Tibial artery (tissue), 4 donors: ENCODE data around the gene STARD13.

Experiments
- DNase-seq, 2 donors: peaks; one replicate each; pipeline ENCODE4 v3.0.0-alpha.2; 2019
- H3K27ac ChIP-seq, 2 donors: fragments of 200-600 bp; sonication (generic) in 1 of 2; 1 replicate in 1 of 2; 2 replicates in 1 of 2; pipeline ENCODE4 v1.5.1; 2018 to 2019; ENCODE audit warnings: mild to moderate bottlenecking in 1 of 2
- H3K27me3 ChIP-seq, 2 donors: fragments of 200-600 bp; sonication (generic) in 1 of 2; one replicate each; pipeline versions ENCODE4 v1.5.1 to v1.6.0; 2016 to 2019
- H3K36me3 ChIP-seq, 3 donors: fragments of 200-600 bp; sonication (generic) in 2 of 3; one replicate each; pipeline ENCODE4 v1.5.1; 2016 to 2019; ENCODE audit warnings: mild to moderate bottlenecking in 2 of 3
- H3K4me1 ChIP-seq, 4 donors: fragments of 200-600 bp; sonication (generic) in 2 of 4; 1 replicate in 3 of 4; 2 replicates in 1 of 4; pipeline ENCODE4 v1.5.1; 2016 to 2019
- H3K4me3 ChIP-seq, 2 donors: fragments of 200-600 bp; sonication (generic) in 1 of 2; 1 replicate in 1 of 2; 2 replicates in 1 of 2; pipeline ENCODE4 v1.5.1; 2018 to 2019; ENCODE audit warnings: mild to moderate bottlenecking in 2 of 2
- H3K9me3 ChIP-seq, 3 donors: fragments of 200-600 bp; sonication (generic) in 1 of 3; one replicate each; pipeline ENCODE4 v1.5.1; 2016 to 2019
- intact Hi-C: fragments of 100-400 bp; cut with DNase I; formaldehyde crosslinking; loops from one replicate; pipeline ENCODE4 v1.15.0; 2023; ENCODE audit warnings: low total_unique reads
- TF ChIP-seq, protein P1 (sequence below), 2 experiments: fragments of 200-600 bp in 1 of 2; fragments of 450-650 bp in 1 of 2; IDR thresholded peaks; one replicate each; pipeline ENCODE4 v1.5.1; 2017 to 2019; ENCODE audit warnings: antibody characterized with exemption in 2 of 2, mild to moderate bottlenecking in 1 of 2, moderate library complexity in 1 of 2

STARD13 gene

DNA sequence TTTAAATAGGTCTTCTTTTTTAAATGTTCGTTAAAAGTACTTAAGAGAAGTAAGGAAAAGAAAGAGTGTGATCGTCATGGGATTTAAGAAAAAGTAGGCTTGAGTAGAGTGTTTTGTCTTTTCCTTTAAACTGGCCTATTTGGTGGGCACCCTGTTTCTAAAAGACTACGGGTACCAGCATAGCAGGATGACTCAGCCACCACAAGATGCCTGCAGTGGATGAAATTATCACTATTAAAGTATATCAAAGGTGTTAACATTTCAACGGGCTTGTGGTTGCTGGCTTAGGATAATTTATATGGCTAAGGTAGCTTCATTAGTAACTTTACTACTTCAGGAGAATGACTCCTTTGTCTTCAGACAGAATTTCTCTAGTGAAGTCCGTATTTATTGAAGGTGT, 112.6 kb downstream of the STARD13 start:
- no peaks in the 10 kb centered on the region for H3K27me3 ChIP-seq
- intact Hi-C loops: no loop called here
- H3K4me1 ChIP-seq: peaks cover 0 to 69% (median 17%) of the 10 kb centered on the region in 4 donors
- no peaks in the 10 kb centered on the region for H3K36me3 ChIP-seq
- no peaks in the 10 kb centered on the region for H3K9me3 ChIP-seq
- TF ChIP-seq, protein P1, sequence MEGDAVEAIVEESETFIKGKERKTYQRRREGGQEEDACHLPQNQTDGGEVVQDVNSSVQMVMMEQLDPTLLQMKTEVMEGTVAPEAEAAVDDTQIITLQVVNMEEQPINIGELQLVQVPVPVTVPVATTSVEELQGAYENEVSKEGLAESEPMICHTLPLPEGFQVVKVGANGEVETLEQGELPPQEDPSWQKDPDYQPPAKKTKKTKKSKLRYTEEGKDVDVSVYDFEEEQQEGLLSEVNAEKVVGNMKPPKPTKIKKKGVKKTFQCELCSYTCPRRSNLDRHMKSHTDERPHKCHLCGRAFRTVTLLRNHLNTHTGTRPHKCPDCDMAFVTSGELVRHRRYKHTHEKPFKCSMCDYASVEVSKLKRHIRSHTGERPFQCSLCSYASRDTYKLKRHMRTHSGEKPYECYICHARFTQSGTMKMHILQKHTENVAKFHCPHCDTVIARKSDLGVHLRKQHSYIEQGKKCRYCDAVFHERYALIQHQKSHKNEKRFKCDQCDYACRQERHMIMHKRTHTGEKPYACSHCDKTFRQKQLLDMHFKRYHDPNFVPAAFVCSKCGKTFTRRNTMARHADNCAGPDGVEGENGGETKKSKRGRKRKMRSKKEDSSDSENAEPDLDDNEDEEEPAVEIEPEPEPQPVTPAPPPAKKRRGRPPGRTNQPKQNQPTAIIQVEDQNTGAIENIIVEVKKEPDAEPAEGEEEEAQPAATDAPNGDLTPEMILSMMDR (IDR thresholded peaks at IDR 0.05): no peak
- no peak for DNase-seq
- no peak overlapping the region for H3K27ac ChIP-seq
- no peak overlapping the region for H3K4me3 ChIP-seq

DNA sequence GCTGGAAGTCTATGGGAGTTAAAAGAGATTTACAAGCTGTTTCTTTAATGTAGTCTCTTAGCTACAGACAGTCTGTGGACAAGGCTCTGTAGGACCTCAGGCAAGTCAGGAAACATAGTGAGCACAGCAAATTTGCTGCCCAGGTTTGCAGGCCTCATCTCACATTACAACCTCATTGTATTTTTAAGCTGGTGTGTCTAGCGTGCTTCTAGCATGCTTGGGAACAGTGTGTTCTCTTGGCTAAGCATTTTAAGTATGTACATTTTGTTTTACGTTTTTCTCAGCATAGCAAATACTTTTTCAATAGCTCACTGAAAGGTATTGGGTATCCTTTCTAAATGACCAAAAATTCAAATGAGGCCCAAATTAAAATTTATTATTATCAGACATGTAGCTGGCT, 113.2 kb downstream of the STARD13 start:
- H3K9me3 ChIP-seq: no peaks in the 10 kb centered on the region
- H3K4me1 ChIP-seq: peaks cover 0 to 73% (median 19%) of the 10 kb centered on the region in 4 donors
- no peaks in the 10 kb centered on the region for H3K27me3 ChIP-seq
- no peak for DNase-seq
- TF ChIP-seq, protein P1 (IDR thresholded peaks at IDR 0.05): no peak
- no peak overlapping the region for H3K27ac ChIP-seq
- H3K36me3 ChIP-seq: peaks cover 0 to under 1% (median 0%) of the 10 kb centered on the region in 3 donors
- no peak overlapping the region for H3K4me3 ChIP-seq
- intact Hi-C loops: no loop called here

DNA sequence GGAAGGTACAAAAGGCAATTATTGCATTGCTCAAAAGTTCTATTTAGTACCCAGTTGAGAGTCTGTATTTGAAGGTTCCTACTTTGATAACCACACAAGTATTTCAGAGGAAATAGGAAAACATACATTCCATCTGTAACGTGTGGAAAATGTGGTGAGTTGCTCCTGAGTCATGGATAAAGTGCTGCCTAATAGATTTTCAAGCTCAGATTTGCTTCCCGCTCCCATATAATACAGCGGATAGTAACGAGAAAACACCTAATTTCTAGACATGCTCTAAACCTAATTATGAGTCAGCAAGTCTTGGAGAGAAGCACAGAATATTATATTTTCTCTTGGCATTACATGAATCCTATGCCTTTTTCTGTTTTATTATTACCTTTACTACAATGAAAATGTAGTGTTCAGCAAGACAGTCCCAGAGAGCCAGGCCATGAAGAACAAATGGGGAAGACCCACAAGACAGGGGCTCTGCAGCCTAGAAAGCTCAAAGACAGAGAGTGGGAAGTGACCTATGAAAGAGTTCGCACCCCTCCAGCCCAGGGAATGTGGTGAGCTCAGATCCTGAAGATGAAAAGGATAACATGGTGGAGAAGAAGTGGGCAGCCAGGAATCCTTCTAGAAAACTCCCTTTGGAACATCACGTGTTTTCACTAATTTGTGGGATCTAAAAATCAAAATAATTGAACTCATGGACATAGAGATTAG, 116.1 kb downstream of the STARD13 start:
- Histone ChIP-seq H3K4me1 (peaks cover 0 to 48% (median 13%) of the 10 kb centered on the region in 4 donors), H3K36me3 (peaks cover 0 to 28% (median 23%) of the 10 kb centered on the region in 3 donors), H3K27me3 (no peaks in the 10 kb centered on the region), H3K4me3 (no peak overlapping the region), H3K27ac (peak overlapping the region in 1 of 2 donors; percentile 0), H3K9me3 (no peaks in the 10 kb centered on the region)
- intact Hi-C loops: no loop called here
- TF ChIP-seq, protein P1 (IDR thresholded peaks at IDR 0.05): no peak
- no peak for DNase-seq

DNA sequence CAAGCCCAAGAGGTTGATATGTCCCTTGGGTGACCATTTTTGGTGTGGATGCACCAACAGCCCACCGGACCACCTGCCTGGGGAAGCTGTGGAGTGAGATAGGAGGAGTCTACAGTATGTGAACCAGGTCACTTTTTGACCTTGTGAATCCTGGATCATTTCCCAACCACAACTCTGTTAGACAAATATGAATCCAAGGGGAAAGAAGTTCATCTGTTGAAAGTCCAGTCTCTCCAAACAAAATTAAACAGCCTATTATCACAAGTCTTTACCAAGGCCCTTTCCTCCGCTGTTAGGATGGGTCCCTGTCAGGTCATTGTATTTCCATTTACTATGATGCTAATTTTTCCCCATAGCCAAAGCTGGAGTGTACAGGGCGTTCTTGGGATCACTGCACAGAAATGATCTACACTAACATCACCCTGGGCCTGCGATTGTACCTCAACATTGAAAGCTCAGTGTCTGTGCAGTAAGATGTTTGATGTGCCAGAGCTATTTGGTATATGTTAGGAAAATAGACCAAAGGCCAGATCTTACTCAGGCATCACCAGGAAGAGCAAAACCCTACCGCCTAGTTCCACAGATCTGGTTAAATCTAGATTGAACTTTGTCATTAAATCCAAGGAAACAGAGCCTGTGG, 117.1 kb downstream of the STARD13 start:
- Histone ChIP-seq H3K27ac (peak overlapping the region in 1 of 2 donors; percentile 12), H3K36me3 (peaks cover 4 to 35% (median 23%) of the 10 kb centered on the region in 3 donors), H3K4me3 (no peak overlapping the region), H3K9me3 (no peaks in the 10 kb centered on the region), H3K27me3 (no peaks in the 10 kb centered on the region), H3K4me1 (peaks cover 0 to 42% (median 13%) of the 10 kb centered on the region in 4 donors)
- intact Hi-C loops: no loop called here
- DNase-seq: no peak
- TF ChIP-seq, protein P1 (IDR thresholded peaks at IDR 0.05): no peak

DNA sequence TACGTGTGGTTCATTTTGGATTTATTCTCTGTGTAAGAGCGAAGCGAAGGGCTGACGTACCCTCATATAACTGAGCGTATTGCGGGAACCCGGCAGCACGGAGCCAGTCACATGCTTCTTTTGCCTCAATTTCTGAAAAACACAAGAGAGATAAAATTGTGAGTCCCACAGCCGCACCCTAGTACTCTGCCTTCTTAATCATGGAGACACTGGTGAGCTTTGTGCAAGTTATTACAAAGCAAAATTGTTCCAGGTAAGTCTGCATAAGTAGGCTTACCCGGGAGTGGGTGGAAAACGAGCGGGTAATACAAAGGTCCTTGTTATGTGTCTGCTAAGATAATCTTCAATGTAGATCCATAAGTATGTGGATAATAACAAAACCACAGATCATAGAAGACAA, 118.1 kb downstream of the STARD13 start:
- peaks cover 0 to 4% (median 3%) of the 10 kb centered on the region in 3 donors for H3K9me3 ChIP-seq
- DNase-seq: no peak
- no peaks in the 10 kb centered on the region for H3K27me3 ChIP-seq
- H3K27ac ChIP-seq: no peak overlapping the region
- TF ChIP-seq, protein P1 (IDR thresholded peaks at IDR 0.05): no peak
- peaks cover 12 to 43% (median 31%) of the 10 kb centered on the region in 3 donors for H3K36me3 ChIP-seq
- intact Hi-C loops: no loop called here
- H3K4me1 ChIP-seq: peaks cover 0 to 33% (median 13%) of the 10 kb centered on the region in 4 donors
- no peak overlapping the region for H3K4me3 ChIP-seq
